ENCODE measurements around the gene FIBP. TPM values are rescaled to one million over a fixed set of nuclear protein-coding genes. Genes with fewer than 3 reads are reported as not detected.

FIBP gene
- total RNA-seq, 1 experiment from 2014 or later, result 295 TPM

- Histone ChIP-seq H3K4me1 (replicated peaks) (peaks cover 24% of the 10 kb centered on the region), H3K36me3 (peaks cover 43% of the 10 kb centered on the region), H3K27me3 (replicated peaks) (no peaks in the 10 kb centered on the region), H3K4me3 (no peak overlapping the region), H3K9me3 (replicated peaks) (no peaks in the 10 kb centered on the region), H3K27ac (no peak overlapping the region)
- DNase-seq (ENCODE audit: low read depth in 1 of 2, low spot score in 2 of 2), result peak in 1 of 2 experiments; percentile 72
These were observed 7.3 kb downstream of the FIBP start for GRCh38 chr11:65880844-65881421.

- no peak overlapping the region for H3K4me3 ChIP-seq
- peaks cover 34% of the 10 kb centered on the region for H3K36me3 ChIP-seq
- no peak for DNase-seq (ENCODE audit: low read depth in 1 of 2, low spot score in 2 of 2)
- no peaks in the 10 kb centered on the region for H3K27me3 ChIP-seq (replicated peaks)
- no peak overlapping the region for H3K27ac ChIP-seq
- peaks cover 24% of the 10 kb centered on the region for H3K4me1 ChIP-seq (replicated peaks)
- no peaks in the 10 kb centered on the region for H3K9me3 ChIP-seq (replicated peaks)
These were observed 8.2 kb downstream of the FIBP start for GRCh38 chr11:65880027-65880426.

GRCh38 chr11:65879617-65880016 lies 8.7 kb downstream of the FIBP start, which contains the start of gene CTSW:
CTSW (plus strand) TSS chr11:65879837; CDS start chr11:65879855, 18 bp downstream.
- no peak for DNase-seq (ENCODE audit: low read depth in 1 of 2, low spot score in 2 of 2)
- no peak within 1 kb of the TSS for H3K4me3 ChIP-seq
- no peaks in the 10 kb centered on the region for H3K9me3 ChIP-seq (replicated peaks)
- H3K36me3 ChIP-seq, result peaks cover 30% of the 10 kb centered on the region
- H3K27me3 ChIP-seq (replicated peaks), result no peaks in the 10 kb centered on the region
- H3K27ac ChIP-seq, result no peak within 1 kb of the TSS
- H3K4me1 ChIP-seq (replicated peaks), result peaks cover 21% of the 10 kb centered on the region

GRCh38 chr11:65873318-65874156 lies 14.7 kb downstream of the FIBP start:
- Histone ChIP-seq H3K27me3 (replicated peaks) (no peaks in the 10 kb centered on the region), H3K27ac (peak overlapping the region; percentile 57), H3K36me3 (peaks cover 39% of the 10 kb centered on the region), H3K4me3 (peak overlapping the region; percentile 68), H3K9me3 (replicated peaks) (0 out of 2 replicates have a peak, but pooled peaks cover 3% of the 10 kb centered on the region), H3K4me1 (replicated peaks) (peaks cover 35% of the 10 kb centered on the region)
- DNase-seq (ENCODE audit: low read depth in 1 of 2, low spot score in 2 of 2), result peak; percentile 99 to 100

GRCh38 chr11:65872586-65873317 lies 15.5 kb downstream of the FIBP start, which contains the start of gene EFEMP2:
EFEMP2 (minus strand) TSS chr11:65872800; CDS start chr11:65872354, 446 bp downstream.
- Histone ChIP-seq H3K27ac (peak within 1 kb of the TSS; percentile 57), H3K9me3 (replicated peaks) (0 out of 2 replicates have a peak, but pooled peaks cover 3% of the 10 kb centered on the region)
- DNase-seq (ENCODE audit: low read depth in 1 of 2, low spot score in 2 of 2), result peak in 1 of 2 experiments; percentile 84

GRCh38 chr11:65871811-65872548 lies 16.3 kb downstream of the FIBP start:
- peaks cover 55% of the 10 kb centered on the region for H3K36me3 ChIP-seq
- peak overlapping the region; percentile 68 for H3K4me3 ChIP-seq
- DNase-seq (ENCODE audit: low read depth in 1 of 2, low spot score in 2 of 2), result peak; percentile 82 to 84
- H3K27me3 ChIP-seq (replicated peaks), result no peaks in the 10 kb centered on the region
- H3K27ac ChIP-seq, result peak overlapping the region; percentile 57
- H3K4me1 ChIP-seq (replicated peaks), result peaks cover 35% of the 10 kb centered on the region
- 0 out of 2 replicates have a peak, but pooled peaks cover 3% of the 10 kb centered on the region for H3K9me3 ChIP-seq (replicated peaks)

More at GRCh38 chr11:65872586-65873317, 15.5 kb downstream of the FIBP start, which contains the start of gene EFEMP2:
- H3K4me3 ChIP-seq, result peak within 1 kb of the TSS; percentile 68
- no peaks in the 10 kb centered on the region for H3K27me3 ChIP-seq (replicated peaks)
- peaks cover 35% of the 10 kb centered on the region for H3K4me1 ChIP-seq (replicated peaks)
- H3K36me3 ChIP-seq, result peaks cover 47% of the 10 kb centered on the region

- peak; percentile 26 to 59 for DNase-seq (ENCODE audit: low read depth in 1 of 2, low spot score in 2 of 2)
- Histone ChIP-seq H3K4me1 (replicated peaks) (peaks cover 35% of the 10 kb centered on the region), H3K36me3 (peaks cover 65% of the 10 kb centered on the region), H3K4me3 (peak overlapping the region; percentile 68), H3K27me3 (replicated peaks) (no peaks in the 10 kb centered on the region), H3K9me3 (replicated peaks) (0 out of 2 replicates have a peak, but pooled peaks cover 3% of the 10 kb centered on the region), H3K27ac (peak overlapping the region; percentile 57; the same call in 1 of the 2 replicates)
These were observed 17.3 kb downstream of the FIBP start for GRCh38 chr11:65870706-65871681.

- Histone ChIP-seq H3K27me3 (replicated peaks) (no peaks in the 10 kb centered on the region), H3K27ac (no peak overlapping the region), H3K9me3 (replicated peaks) (0 out of 2 replicates have a peak, but pooled peaks cover 3% of the 10 kb centered on the region), H3K36me3 (peaks cover 72% of the 10 kb centered on the region), H3K4me3 (no peak overlapping the region), H3K4me1 (replicated peaks) (peaks cover 35% of the 10 kb centered on the region)
- DNase-seq (ENCODE audit: low read depth in 1 of 2, low spot score in 2 of 2), result peak in 1 of 2 experiments; percentile 63
These were observed 18.0 kb downstream of the FIBP start for GRCh38 chr11:65870307-65870658.

GRCh38 chr11:65869643-65870306 lies 18.5 kb downstream of the FIBP start:
- Histone ChIP-seq H3K9me3 (replicated peaks) (0 out of 2 replicates have a peak, but pooled peaks cover 3% of the 10 kb centered on the region), H3K4me3 (no peak overlapping the region), H3K36me3 (peaks cover 77% of the 10 kb centered on the region), H3K27ac (no peak overlapping the region), H3K27me3 (replicated peaks) (no peaks in the 10 kb centered on the region), H3K4me1 (replicated peaks) (peaks cover 35% of the 10 kb centered on the region)
- DNase-seq (ENCODE audit: low read depth in 1 of 2, low spot score in 2 of 2), result peak in 1 of 2 experiments; percentile 56

- H3K27me3 ChIP-seq (replicated peaks), result no peaks in the 10 kb centered on the region
- DNase-seq (ENCODE audit: low read depth in 1 of 2, low spot score in 2 of 2), result no peak
- no peak overlapping the region for H3K4me3 ChIP-seq
- H3K27ac ChIP-seq, result no peak overlapping the region
- H3K9me3 ChIP-seq (replicated peaks), result 0 out of 2 replicates have a peak, but pooled peaks cover 3% of the 10 kb centered on the region
- H3K36me3 ChIP-seq, result peaks cover 85% of the 10 kb centered on the region
- H3K4me1 ChIP-seq (replicated peaks), result peaks cover 35% of the 10 kb centered on the region
These were observed 19.4 kb downstream of the FIBP start for GRCh38 chr11:65868907-65869306.

GRCh38 chr11:65868076-65868667 lies 20.1 kb downstream of the FIBP start:
- DNase-seq (ENCODE audit: low read depth in 1 of 2, low spot score in 2 of 2), result peak in 1 of 2 experiments; percentile 63
- Histone ChIP-seq H3K4me3 (no peak overlapping the region), H3K27me3 (replicated peaks) (no peaks in the 10 kb centered on the region), H3K9me3 (replicated peaks) (0 out of 2 replicates have a peak, but pooled peaks cover 3% of the 10 kb centered on the region), H3K36me3 (peaks cover 93% of the 10 kb centered on the region), H3K27ac (no peak overlapping the region), H3K4me1 (replicated peaks) (peaks cover 29% of the 10 kb centered on the region)
